T-helper 1 cell treated with Interleukin-12 subunit alpha and Interleukin-12 subunit beta and Interleukin-4 antibody, amounts not matched to agents 30 μg/mL and 1 μg/mL, for 36 hours (primary cell): ENCODE results near the gene SYT12.

Source experiments
- H3K27ac Mint-ChIP-seq: one replicate; pipeline ENCODE4 v1.8.0; 2021; ENCODE audit warnings: mild to moderate bottlenecking, mixed read lengths
- H3K27me3 Mint-ChIP-seq: one replicate; pipeline ENCODE4 v1.8.0; 2021; ENCODE audit warnings: low read depth, mixed read lengths
- H3K36me3 Mint-ChIP-seq: one replicate; pipeline ENCODE4 v1.8.0; 2021; ENCODE audit warnings: low read depth, mixed read lengths
- H3K4me1 Mint-ChIP-seq: one replicate; pipeline ENCODE4 v1.8.0; 2021; ENCODE audit warnings: low read depth, mixed read lengths
- H3K4me3 Mint-ChIP-seq: one replicate; pipeline ENCODE4 v1.8.0; 2021; ENCODE audit warnings: mild to moderate bottlenecking, moderate library complexity, mixed read lengths
- H3K9me3 Mint-ChIP-seq: one replicate; pipeline ENCODE4 v1.8.0; 2021; ENCODE audit warnings: mixed read lengths

The SYT12 gene

GRCh38 chr11:67030976-67031375 is 8.0 kb downstream of the SYT12 start:
- H3K9me3 Mint-ChIP-seq = no peaks in the 10 kb centered on the region
- H3K27ac Mint-ChIP-seq = no peak overlapping the region
- H3K4me1 Mint-ChIP-seq = no peaks in the 10 kb centered on the region
- H3K27me3 Mint-ChIP-seq = peaks cover 28% of the 10 kb centered on the region
- no peaks in the 10 kb centered on the region for H3K36me3 Mint-ChIP-seq
- H3K4me3 Mint-ChIP-seq = no peak overlapping the region

DNA sequence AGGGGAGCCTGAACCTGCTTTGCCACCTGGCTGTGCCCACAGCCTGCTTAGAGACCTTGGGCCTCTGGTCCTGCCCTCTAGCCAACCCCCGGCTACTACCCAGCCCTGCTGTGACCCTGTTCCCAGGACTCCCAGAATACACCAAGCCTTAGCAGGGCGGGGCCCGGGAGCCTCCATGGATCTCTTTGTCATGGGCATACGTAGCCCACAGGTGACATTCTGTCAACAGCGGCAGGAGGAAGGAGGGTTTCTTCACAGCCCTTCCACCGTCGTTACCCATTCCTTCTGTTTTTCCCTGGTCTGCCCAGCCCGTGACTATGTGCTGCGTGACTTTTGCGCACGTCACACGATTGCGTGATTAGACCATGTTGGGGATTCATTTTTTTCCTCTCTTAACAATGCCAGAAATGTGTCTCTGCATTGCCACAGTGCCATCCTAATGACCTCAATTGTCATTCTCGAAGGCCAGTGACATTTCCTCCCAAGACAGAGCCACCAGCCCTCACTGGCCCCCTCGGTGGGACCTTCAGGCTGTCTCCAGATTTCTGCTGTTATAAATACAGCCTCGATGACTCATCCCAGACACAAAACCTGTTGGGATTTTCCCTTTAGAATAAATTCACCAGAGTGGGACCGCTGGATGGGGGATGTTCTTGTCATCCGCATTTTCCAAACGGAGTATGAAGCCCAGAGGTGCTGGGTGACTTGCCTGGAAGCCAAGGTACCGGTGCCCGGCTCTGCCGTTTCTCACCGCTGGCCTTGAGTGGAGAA is 9.0 kb downstream of the SYT12 start:
- no peak overlapping the region for H3K4me3 Mint-ChIP-seq
- H3K36me3 Mint-ChIP-seq = no peaks in the 10 kb centered on the region
- H3K9me3 Mint-ChIP-seq = no peaks in the 10 kb centered on the region
- no peak overlapping the region for H3K27ac Mint-ChIP-seq
- H3K27me3 Mint-ChIP-seq = peaks cover 30% of the 10 kb centered on the region
- no peaks in the 10 kb centered on the region for H3K4me1 Mint-ChIP-seq

DNA sequence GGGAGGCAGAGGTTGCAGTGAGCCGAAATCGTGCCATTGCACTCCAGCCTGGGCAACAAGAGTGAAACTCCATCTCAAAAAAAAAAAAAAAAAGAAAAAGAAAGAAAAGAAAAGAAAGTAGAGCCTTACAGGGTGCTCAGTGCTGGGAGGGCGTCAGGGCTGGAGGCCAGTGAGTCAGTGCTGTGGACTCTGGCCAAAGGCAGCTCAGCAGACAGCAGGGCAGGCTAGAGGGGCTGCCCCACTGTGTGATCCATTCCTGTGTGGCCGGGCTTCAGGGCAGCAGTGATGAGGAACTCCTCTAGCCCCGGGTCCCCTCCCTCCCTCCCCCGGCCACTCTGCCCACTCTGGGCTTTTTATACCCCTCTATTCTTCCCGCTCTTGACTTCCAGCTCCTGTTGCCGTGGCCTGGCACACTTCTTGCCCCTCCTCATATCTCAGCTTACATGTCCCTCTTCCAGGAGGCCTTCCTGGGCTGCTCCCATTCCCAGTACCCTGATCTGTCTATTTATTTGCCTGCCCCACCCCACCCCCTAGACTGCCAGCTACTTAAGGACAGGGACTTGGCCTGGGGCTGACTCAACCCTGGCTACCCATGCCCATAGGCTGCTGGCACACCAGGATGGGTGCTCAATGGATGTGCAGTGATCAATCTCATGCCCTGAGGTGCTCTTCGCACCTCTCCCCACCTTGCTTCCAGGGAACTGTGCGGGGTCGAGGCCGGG is 10.1 kb downstream of the SYT12 start:
- peaks cover 33% of the 10 kb centered on the region for H3K27me3 Mint-ChIP-seq

GRCh38 chr11:67033661-67034166 is 10.8 kb downstream of the SYT12 start:
- no peak overlapping the region for H3K4me3 Mint-ChIP-seq
- peaks cover 33% of the 10 kb centered on the region for H3K27me3 Mint-ChIP-seq
- no peak overlapping the region for H3K27ac Mint-ChIP-seq
- H3K36me3 Mint-ChIP-seq = no peaks in the 10 kb centered on the region
- H3K4me1 Mint-ChIP-seq = no peaks in the 10 kb centered on the region
- H3K9me3 Mint-ChIP-seq = no peaks in the 10 kb centered on the region

More for the DNA sequence above, 10.1 kb downstream of the SYT12 start:
- Mint-ChIP-seq H3K4me1 (no peaks in the 10 kb centered on the region), H3K36me3 (no peaks in the 10 kb centered on the region), H3K27ac (no peak overlapping the region), H3K9me3 (no peaks in the 10 kb centered on the region), H3K4me3 (no peak overlapping the region)

DNA sequence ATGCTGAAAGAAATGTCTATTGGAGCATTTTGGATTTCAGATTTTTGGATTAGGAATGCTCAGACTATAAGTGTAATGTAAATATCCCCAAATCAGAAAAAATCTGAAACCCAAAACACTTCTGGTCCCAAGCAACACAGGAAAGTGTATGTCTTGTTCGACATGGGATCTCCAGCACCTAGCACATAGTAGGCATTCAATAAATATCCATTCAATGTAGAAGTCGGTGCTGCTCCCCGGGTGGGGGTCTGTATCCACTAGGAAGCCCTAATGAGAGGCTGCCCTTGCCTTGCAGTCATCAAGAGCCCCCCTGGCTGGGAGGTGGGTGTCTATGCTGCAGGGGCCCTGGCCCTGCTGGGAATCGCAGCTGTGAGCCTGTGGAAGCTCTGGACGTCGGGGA is 11.4 kb downstream of the SYT12 start:
- Mint-ChIP-seq H3K9me3 (no peaks in the 10 kb centered on the region), H3K36me3 (no peaks in the 10 kb centered on the region), H3K4me3 (no peak overlapping the region), H3K4me1 (no peaks in the 10 kb centered on the region), H3K27me3 (peaks cover 33% of the 10 kb centered on the region), H3K27ac (no peak overlapping the region)

GRCh38 chr11:67040147-67040546 is 17.2 kb downstream of the SYT12 start:
- Mint-ChIP-seq H3K9me3 (no peaks in the 10 kb centered on the region), H3K27me3 (peaks cover 12% of the 10 kb centered on the region), H3K4me1 (no peaks in the 10 kb centered on the region), H3K36me3 (no peaks in the 10 kb centered on the region), H3K4me3 (no peak overlapping the region), H3K27ac (no peak overlapping the region)

DNA sequence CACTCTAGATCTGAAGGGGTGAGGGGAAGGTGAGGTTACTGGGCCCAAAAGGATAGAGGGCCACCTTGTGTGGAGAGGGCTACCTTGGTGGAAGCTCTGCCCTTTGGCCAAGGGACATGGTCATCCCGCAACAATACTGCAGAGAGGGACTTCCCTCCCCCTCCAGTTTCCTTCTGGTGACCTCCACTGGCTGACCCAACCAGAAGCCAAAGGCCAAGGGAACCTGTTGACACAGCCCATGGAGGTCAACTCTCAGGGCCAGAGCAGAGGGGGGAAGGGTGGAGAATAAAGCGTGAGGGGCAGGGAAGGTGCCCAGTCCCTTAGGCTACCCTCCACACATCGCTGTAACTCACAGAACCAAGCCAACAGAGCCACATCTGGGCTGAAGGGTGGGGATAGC is 18.7 kb downstream of the SYT12 start:
- peaks cover 6% of the 10 kb centered on the region for H3K27me3 Mint-ChIP-seq
- no peaks in the 10 kb centered on the region for H3K36me3 Mint-ChIP-seq
- H3K27ac Mint-ChIP-seq = no peak overlapping the region
- no peaks in the 10 kb centered on the region for H3K4me1 Mint-ChIP-seq
- H3K4me3 Mint-ChIP-seq = no peak overlapping the region
- no peaks in the 10 kb centered on the region for H3K9me3 Mint-ChIP-seq

DNA sequence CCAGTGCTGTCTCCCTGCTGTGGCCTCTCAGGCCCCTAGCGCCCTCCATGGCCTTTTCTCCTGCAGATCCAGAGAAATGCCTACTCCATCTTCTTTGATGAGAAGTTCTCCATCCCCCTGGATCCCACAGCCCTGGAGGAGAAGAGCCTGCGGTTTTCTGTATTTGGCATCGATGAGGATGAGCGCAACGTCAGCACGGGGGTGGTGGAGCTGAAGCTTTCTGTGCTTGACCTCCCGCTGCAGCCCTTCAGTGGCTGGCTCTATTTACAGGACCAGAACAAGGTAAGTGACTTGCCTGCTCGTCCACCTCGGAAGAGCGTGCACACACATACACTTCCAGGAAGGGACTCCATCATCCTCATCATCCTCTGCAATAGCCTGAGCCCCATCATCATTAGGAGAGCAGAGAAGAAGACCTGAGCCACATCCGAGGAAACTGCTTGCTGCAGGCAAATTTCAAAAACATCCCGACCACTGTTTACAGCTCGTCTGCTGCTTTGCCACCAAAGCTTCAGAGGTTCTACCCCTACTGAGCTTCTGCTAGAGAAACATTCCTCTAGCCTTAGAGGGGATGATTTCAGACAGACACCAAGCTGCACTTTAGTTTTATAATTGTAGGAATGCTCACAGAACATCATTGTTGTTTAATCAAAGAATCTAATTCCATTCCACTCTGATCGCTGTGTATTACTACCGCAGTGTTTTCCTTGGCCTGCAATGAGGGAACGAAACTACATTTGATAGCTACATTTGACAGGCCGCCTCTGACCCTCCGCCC is 20.8 kb downstream of the SYT12 start:
- Mint-ChIP-seq H3K9me3 (no peaks in the 10 kb centered on the region), H3K36me3 (no peaks in the 10 kb centered on the region), H3K27me3 (no peaks in the 10 kb centered on the region), H3K4me3 (no peak overlapping the region), H3K27ac (no peak overlapping the region), H3K4me1 (no peaks in the 10 kb centered on the region)

GRCh38 chr11:67044496-67044895 is 21.6 kb downstream of the SYT12 start:
- no peak overlapping the region for H3K4me3 Mint-ChIP-seq
- no peaks in the 10 kb centered on the region for H3K27me3 Mint-ChIP-seq
- H3K36me3 Mint-ChIP-seq = no peaks in the 10 kb centered on the region
- H3K9me3 Mint-ChIP-seq = no peaks in the 10 kb centered on the region
- no peak overlapping the region for H3K27ac Mint-ChIP-seq
- no peaks in the 10 kb centered on the region for H3K4me1 Mint-ChIP-seq

- Mint-ChIP-seq H3K36me3 (no peaks in the 10 kb centered on the region), H3K4me3 (no peak overlapping the region), H3K27me3 (no peaks in the 10 kb centered on the region), H3K4me1 (no peaks in the 10 kb centered on the region), H3K27ac (no peak overlapping the region), H3K9me3 (no peaks in the 10 kb centered on the region)
These were observed 22.4 kb downstream of the SYT12 start for GRCh38 chr11:67045314-67045713.

- Mint-ChIP-seq H3K4me1 (no peaks in the 10 kb centered on the region), H3K27me3 (no peaks in the 10 kb centered on the region), H3K4me3 (no peak overlapping the region), H3K36me3 (no peaks in the 10 kb centered on the region), H3K9me3 (no peaks in the 10 kb centered on the region), H3K27ac (no peak overlapping the region)
These were observed 25.7 kb downstream of the SYT12 start for GRCh38 chr11:67048515-67049130.

DNA sequence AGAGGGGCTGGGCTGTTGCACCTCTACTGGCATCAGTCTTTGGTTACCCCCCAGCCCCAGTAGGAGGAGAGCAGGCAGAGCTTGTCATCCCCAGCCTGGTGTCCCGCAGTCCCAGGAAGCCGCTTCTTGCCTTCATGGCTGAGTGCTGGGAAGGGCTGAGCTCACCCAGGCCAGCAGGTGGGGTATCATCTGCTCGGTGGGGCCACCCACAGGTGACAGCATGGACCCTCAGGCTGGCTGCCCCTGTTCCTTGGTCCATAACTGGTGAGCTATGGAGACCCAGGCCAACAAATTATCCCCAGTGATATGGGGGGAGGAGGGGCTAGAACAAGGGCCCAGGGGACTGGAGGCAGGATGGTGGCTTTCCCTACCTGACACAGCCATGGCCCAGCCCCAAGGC is 27.2 kb downstream of the SYT12 start:
- Mint-ChIP-seq H3K27ac (no peak overlapping the region), H3K36me3 (no peaks in the 10 kb centered on the region), H3K4me3 (no peak overlapping the region), H3K27me3 (no peaks in the 10 kb centered on the region), H3K9me3 (no peaks in the 10 kb centered on the region), H3K4me1 (no peaks in the 10 kb centered on the region)

DNA sequence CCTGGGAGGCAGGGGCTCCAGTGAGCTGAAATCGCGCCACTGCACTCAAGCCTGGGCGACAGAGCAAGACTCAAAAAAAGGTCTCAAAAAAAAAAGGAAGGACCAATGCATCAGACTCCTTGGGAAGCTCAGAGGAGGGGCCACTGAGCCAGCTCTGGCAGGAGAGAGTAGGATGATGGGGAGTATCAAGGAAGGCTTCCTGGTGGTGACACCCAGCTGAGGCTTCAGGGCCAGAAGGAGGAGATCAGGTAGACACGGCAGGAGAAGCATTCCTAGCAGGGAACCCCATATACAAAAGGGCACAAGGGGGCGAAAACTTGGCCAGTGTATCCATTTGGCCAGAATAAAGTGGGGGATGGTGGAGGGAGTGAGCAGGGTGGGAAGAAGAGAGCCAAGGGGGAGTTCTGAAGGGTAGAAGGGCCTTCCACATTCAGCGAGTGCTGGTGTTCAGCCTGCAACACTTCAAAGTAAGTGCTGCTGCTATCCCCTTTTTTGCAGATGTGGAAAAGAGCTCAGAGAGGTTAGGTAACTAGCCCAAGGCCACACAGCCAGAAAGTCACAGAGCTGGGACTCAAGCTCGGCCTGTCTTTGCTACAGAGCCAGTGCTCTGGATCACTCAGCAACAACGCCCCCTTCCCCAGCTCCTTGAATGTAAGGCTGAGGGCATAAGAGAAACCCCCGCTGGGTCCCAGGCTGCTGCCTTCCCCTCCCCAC is 28.4 kb downstream of the SYT12 start:
- peaks cover 7% of the 10 kb centered on the region for H3K27me3 Mint-ChIP-seq
- no peak overlapping the region for H3K27ac Mint-ChIP-seq
- no peaks in the 10 kb centered on the region for H3K9me3 Mint-ChIP-seq
- H3K36me3 Mint-ChIP-seq = no peaks in the 10 kb centered on the region
- H3K4me1 Mint-ChIP-seq = peaks cover 4% of the 10 kb centered on the region
- no peak overlapping the region for H3K4me3 Mint-ChIP-seq
